Lung (tissue), 12 donors: ENCODE data around the gene RREB1. TPM values are rescaled to one million over a fixed set of nuclear protein-coding genes. Genes with fewer than 3 reads are reported as not detected.

ENCODE experiments used
- ATAC-seq: fragments of 200-7000 bp; cut with Tn5 transposase; one replicate; pipeline ENCODE4 v1.9.1; 2020; ENCODE audit warnings: moderate number of reproducible peaks; ENCODE audit not compliant: insufficient read depth, low FRiP score
- DNase-seq, 3 donors: peaks; one replicate each; pipeline ENCODE4 v3.0.0-alpha.2; 2013 to 2017
- H3K27ac ChIP-seq, 2 donors: one replicate each; pipeline ENCODE4 v1.5.1; 2013; ENCODE audit warnings: mild to moderate bottlenecking in 2 of 2, moderate library complexity in 2 of 2, control low read depth in 1 of 2, inconsistent platforms in 1 of 2, low read depth in 1 of 2, low read length in 1 of 2
- H3K27me3 ChIP-seq, 3 donors: one replicate each; pipeline ENCODE4 v1.5.1; 2013; ENCODE audit warnings: low read length in 2 of 3; ENCODE audit not compliant: control insufficient read depth in 3 of 3, insufficient read depth in 3 of 3
- H3K36me3 ChIP-seq, 4 donors: one replicate each; pipeline ENCODE4 v1.5.1; 2013; ENCODE audit warnings: low read length in 4 of 4, mild to moderate bottlenecking in 1 of 4, moderate library complexity in 1 of 4; ENCODE audit not compliant: control insufficient read depth in 4 of 4, insufficient read depth in 4 of 4
- H3K4me1 ChIP-seq, 5 donors: one replicate each; pipeline ENCODE4 v1.5.1; 2013; ENCODE audit warnings: low read length in 5 of 5, mild to moderate bottlenecking in 2 of 5, moderate library complexity in 1 of 5; ENCODE audit not compliant: control insufficient read depth in 5 of 5, insufficient read depth in 5 of 5
- H3K4me3 ChIP-seq: one replicate; pipeline ENCODE4 v1.5.1; 2013; ENCODE audit warnings: mild to moderate bottlenecking, control low read depth, moderate library complexity
- H3K9ac ChIP-seq, 2 donors: one replicate each; pipeline ENCODE4 v1.5.1; 2013; ENCODE audit warnings: low read length in 2 of 2, control low read depth in 1 of 2; ENCODE audit not compliant: insufficient read depth in 1 of 2
- H3K9me3 ChIP-seq, 4 donors: one replicate each; pipeline ENCODE4 v1.5.1; 2013; ENCODE audit warnings: low read length in 3 of 4, mild to moderate bottlenecking in 1 of 4, moderate library complexity in 1 of 4; ENCODE audit not compliant: control insufficient read depth in 4 of 4, insufficient read depth in 3 of 4
- CTCF ChIP-seq: IDR thresholded peaks from 2 replicates; pipeline ENCODE4 v1.5.1; 2012; ENCODE audit warnings: mild to moderate bottlenecking; ENCODE audit errors: control extremely low read depth, extremely low read depth
- WGBS, 2 donors: extraction: QIAGEN DNeasy Blood & Tissue Kit; methylation state at CpG; one replicate each; pipeline ENCODE4 v1.1.7; 2013; 5-methylcytosine and 5-hydroxymethylcytosine counted together
- polyA plus RNA-seq, 2 donors: library from polyadenylated mRNA; stranded (reverse); fragments of 200-250 nt; gene quantifications; one replicate each; pipeline ENCODE4 v1.2.1, GENCODE V29; 2013
- total RNA-seq, 2 donors: library from RNA; depleted of rRNA in 1 of 2; stranded (reverse); fragments of >200 nt in 1 of 2; gene quantifications; one replicate each; pipeline ENCODE4 v1.2.1, GENCODE V29; 2014 to 2021
- donor health status: control.
- donor health status: control.
- donor health status: Bipolar disorder and iron deficiency.
- donor health status: healthy.
- donor health status: DM: yes; HTN: yes; CAD: no.

Gene RREB1
- total and polyA plus RNA-seq, 4 donors = 8.9 to 54.7 (median 31.1) TPM

GRCh38 chr6:7194657-7195056 lies 86.9 kb downstream of the RREB1 start:
- Histone ChIP-seq H3K36me3 (peaks cover 2 to 19% (median 12%) of the 10 kb centered on the region in 4 donors), H3K27ac (no peak overlapping the region), H3K4me1 (peaks cover 0 to 16% (median 3%) of the 10 kb centered on the region in 5 donors), H3K9me3 (no peaks in the 10 kb centered on the region), H3K9ac (no peak overlapping the region), H3K4me3 (no peak overlapping the region), H3K27me3 (no peaks in the 10 kb centered on the region)
- no peak for ATAC-seq
- DNase-seq = no peak
- TF ChIP-seq CTCF = no peak
- 83 to 88% methylated on average over 3 of the region's 3 CpGs for WGBS, 2 donors

GRCh38 chr6:7195339-7196018 lies 87.7 kb downstream of the RREB1 start:
- H3K9me3 ChIP-seq = no peaks in the 10 kb centered on the region
- H3K36me3 ChIP-seq = peaks cover 2 to 19% (median 9%) of the 10 kb centered on the region in 4 donors
- no peak overlapping the region for H3K9ac ChIP-seq
- H3K4me3 ChIP-seq = no peak overlapping the region
- peaks cover 0 to 16% (median 3%) of the 10 kb centered on the region in 5 donors for H3K4me1 ChIP-seq
- WGBS, 2 donors = 71 to 85% methylated on average over 9 of the region's 9 CpGs
- H3K27me3 ChIP-seq = no peaks in the 10 kb centered on the region
- peak overlapping the region in 1 of 2 donors; percentile 8 for H3K27ac ChIP-seq
- TF ChIP-seq CTCF = no peak
- ATAC-seq (no peak), DNase-seq (peak in 1 of 3 donors; percentile 52)

- Histone ChIP-seq H3K27me3 (no peaks in the 10 kb centered on the region), H3K9ac (no peak overlapping the region), H3K27ac (peak overlapping the region in 1 of 2 donors; percentile 8), H3K4me1 (peaks cover 0 to 20% (median 1%) of the 10 kb centered on the region in 5 donors), H3K4me3 (no peak overlapping the region), H3K36me3 (peaks cover 2 to 18% (median 5%) of the 10 kb centered on the region in 4 donors), H3K9me3 (no peaks in the 10 kb centered on the region)
- no peak for DNase-seq
- ATAC-seq = no peak
- WGBS, 2 donors = 42 to 66% methylated on average over 7 of the region's 7 CpGs
- TF ChIP-seq CTCF = no peak
Observed at GRCh38 chr6:7196019-7196402, 88.2 kb downstream of the RREB1 start.
